Common myeloid progenitor, CD34-positive (primary cell): ENCODE results near the gene PLEKHG3.

ENCODE experiments used
- CTCF ChIA-PET: fragments of 350-600 bp; sonication (Branson Sonifier 250); formaldehyde crosslinking; loops from one replicate; lab custom pipeline; 2021; ENCODE audit warnings: antibody characterized with exemption; lab: Charles Lee
- POLR2A ChIA-PET: fragments of 350-600 bp; sonication (Branson Sonifier 250); formaldehyde crosslinking; loops from one replicate; lab custom pipeline; 2021; ENCODE audit warnings: antibody characterized with exemption; lab: Charles Lee
- DNase-seq, 3 donors: peaks; one replicate each; pipeline versions ENCODE4 v3.0.0 to v3.0.0-alpha.2; 2013
- H3K27ac ChIP-seq, 2 experiments: 1 replicate in 1 of 2; 2 replicates in 1 of 2; pipeline ENCODE4 v1.7.0; 2013; ENCODE audit warnings: inconsistent platforms in 2 of 2, low read length in 2 of 2, mild to moderate bottlenecking in 2 of 2, low read depth in 1 of 2, moderate library complexity in 1 of 2; ENCODE audit not compliant: severe bottlenecking in 2 of 2, insufficient read depth in 1 of 2, poor library complexity in 1 of 2
- H3K27me3 ChIP-seq, 5 experiments: replicated peaks in 2 of 5; 1 replicate in 3 of 5; 2 replicates in 2 of 5; pipeline versions ENCODE4 v1.6.1 to v1.7.0; 2013; ENCODE audit warnings: low read length in 4 of 5, mild to moderate bottlenecking in 2 of 5, moderate library complexity in 2 of 5, inconsistent platforms in 1 of 5; ENCODE audit not compliant: insufficient read depth in 5 of 5, control insufficient read depth in 4 of 5
- H3K36me3 ChIP-seq, 4 experiments: 1 replicate in 2 of 4; 2 replicates in 2 of 4; pipeline versions ENCODE4 v1.6.1 to v1.7.0; 2013; ENCODE audit warnings: low read length in 3 of 4, control low read depth in 1 of 4, mild to moderate bottlenecking in 1 of 4; ENCODE audit not compliant: control insufficient read depth in 4 of 4, insufficient read depth in 4 of 4
- H3K4me1 ChIP-seq, 4 experiments: 1 replicate in 3 of 4; 2 replicates in 1 of 4; pipeline versions ENCODE4 v1.6.1 to v1.7.1; 2013; ENCODE audit warnings: low read length in 3 of 4, mild to moderate bottlenecking in 3 of 4, control low read depth in 1 of 4, inconsistent platforms in 1 of 4, moderate library complexity in 1 of 4; ENCODE audit not compliant: control insufficient read depth in 4 of 4, insufficient read depth in 4 of 4; ENCODE audit errors: control extremely low read depth in 1 of 4
- H3K4me3 ChIP-seq, 7 experiments: 1 replicate in 4 of 7; 2 replicates in 3 of 7; pipeline versions ENCODE4 v1.5.1 to v1.7.0; 2013; ENCODE audit warnings: mild to moderate bottlenecking in 7 of 7, low read length in 6 of 7, moderate library complexity in 6 of 7, inconsistent platforms in 2 of 7, low read depth in 2 of 7, control low read depth in 1 of 7; ENCODE audit not compliant: insufficient read depth in 4 of 7, control insufficient read depth in 1 of 7; ENCODE audit errors: extremely low read depth in 1 of 7
- H3K9me3 ChIP-seq, 5 experiments: 1 replicate in 4 of 5; 2 replicates in 1 of 5; pipeline versions ENCODE4 v1.6.1 to v1.7.1; 2013; ENCODE audit warnings: low read length in 4 of 5, mild to moderate bottlenecking in 2 of 5, inconsistent platforms in 1 of 5, low read depth in 1 of 5, moderate library complexity in 1 of 5; ENCODE audit not compliant: control insufficient read depth in 4 of 5, insufficient read depth in 2 of 5; ENCODE audit errors: control extremely low read depth in 1 of 5
- WGBS: methylation state at CpG from one replicate; pipeline ENCODE4 v1.1.5; 2013; ENCODE audit not compliant: insufficient coverage; 5-methylcytosine and 5-hydroxymethylcytosine counted together

Gene PLEKHG3

GRCh38 chr14:64703395-64704142, 655 bp upstream of the PLEKHG3 start:
- ChIA-PET POLR2A (no interaction called here), CTCF (no interaction called here)
- 6% methylated on average over 18 of the region's 26 CpGs for WGBS
- Histone ChIP-seq H3K4me1 (peaks cover 17 to 93% (median 58%) of the 10 kb centered on the region in 4 experiments), H3K27me3 (peaks cover 0 to 66% (median 34%) of the 10 kb centered on the region in 5 experiments), H3K4me3 (peak overlapping the region in 6 of 7 experiments; percentile 23 to 74 (median 62)), H3K9me3 (no peaks in the 10 kb centered on the region), H3K36me3 (no peaks in the 10 kb centered on the region), H3K27ac (no peak overlapping the region)
- DNase-seq: peak in 1 of 3 donors; percentile 31

GRCh38 chr14:64704743-64705380, 638 bp downstream of the PLEKHG3 start:
- peaks cover 22 to 93% (median 60%) of the 10 kb centered on the region in 4 experiments for H3K4me1 ChIP-seq
- peak in 1 of 3 donors; percentile 40 for DNase-seq
- ChIA-PET POLR2A (no interaction called here), CTCF (interaction anchor here (0.7 to 1.2 kb wide), 4 partner anchors 29 to 118 kb away, joined by 3 read pairs; no protein-coding TSS in a partner anchor)
- H3K27ac ChIP-seq: no peak overlapping the region
- H3K27me3 ChIP-seq: peaks cover 0 to 66% (median 34%) of the 10 kb centered on the region in 5 experiments
- peak overlapping the region; percentile 9 to 74 (median 57) for H3K4me3 ChIP-seq
- WGBS: under 1% methylated on average over 20 of the region's 51 CpGs
- no peaks in the 10 kb centered on the region for H3K9me3 ChIP-seq
- H3K36me3 ChIP-seq: no peaks in the 10 kb centered on the region

GRCh38 chr14:64705381-64706118, 1.3 kb downstream of the PLEKHG3 start:
- no peaks in the 10 kb centered on the region for H3K9me3 ChIP-seq
- 6% methylated on average over 13 of the region's 18 CpGs for WGBS
- H3K27me3 ChIP-seq: peaks cover 0 to 64% (median 32%) of the 10 kb centered on the region in 5 experiments
- peaks cover 25 to 95% (median 62%) of the 10 kb centered on the region in 4 experiments for H3K4me1 ChIP-seq
- ChIA-PET POLR2A (no interaction called here), CTCF (interaction anchor here (0.7 to 1.8 kb wide), 6 partner anchors 8 to 117 kb away, joined by 3 to 4 read pairs (median 3); no protein-coding TSS in a partner anchor)
- peak in 2 of 3 donors; percentile 47 to 52 for DNase-seq
- H3K4me3 ChIP-seq: peak overlapping the region in 6 of 7 experiments; percentile 9 to 74 (median 62)
- H3K36me3 ChIP-seq: no peaks in the 10 kb centered on the region
- no peak overlapping the region for H3K27ac ChIP-seq

GRCh38 chr14:64706119-64706592, 1.9 kb downstream of the PLEKHG3 start:
- Histone ChIP-seq H3K4me1 (peaks cover 25 to 94% (median 62%) of the 10 kb centered on the region in 4 experiments), H3K4me3 (peak overlapping the region in 1 of 7 experiments; percentile 74), H3K27ac (no peak overlapping the region), H3K27me3 (peaks cover 0 to 58% (median 29%) of the 10 kb centered on the region in 5 experiments), H3K9me3 (no peaks in the 10 kb centered on the region), H3K36me3 (peaks cover 0 to 3% (median 0%) of the 10 kb centered on the region in 4 experiments)
- ChIA-PET CTCF (interaction anchor here (0.8 to 4.3 kb wide), 5 partner anchors 8 to 58 kb away, joined by 3 to 20 read pairs (median 3); no protein-coding TSS in a partner anchor), POLR2A (no interaction called here)
- DNase-seq: no peak
- WGBS: 72% methylated on average over 4 of the region's 4 CpGs

GRCh38 chr14:64706593-64707193, 2.5 kb downstream of the PLEKHG3 start:
- DNase-seq: no peak
- ChIA-PET CTCF (interaction anchor here (0.8 to 4.3 kb wide), 7 partner anchors 9 to 58 kb away, joined by 3 to 20 read pairs (median 3); no protein-coding TSS in a partner anchor), POLR2A (no interaction called here)
- H3K27me3 ChIP-seq: peaks cover 0 to 52% (median 24%) of the 10 kb centered on the region in 5 experiments
- no peaks in the 10 kb centered on the region for H3K9me3 ChIP-seq
- H3K4me1 ChIP-seq: peaks cover 25 to 91% (median 62%) of the 10 kb centered on the region in 4 experiments
- H3K27ac ChIP-seq: no peak overlapping the region
- 95% methylated on average over 12 of the region's 14 CpGs for WGBS
- H3K4me3 ChIP-seq: peak overlapping the region in 1 of 7 experiments; percentile 74
- H3K36me3 ChIP-seq: peaks cover 0 to 3% (median 0%) of the 10 kb centered on the region in 4 experiments

- Histone ChIP-seq H3K36me3 (peaks cover 0 to 3% (median 0%) of the 10 kb centered on the region in 4 experiments), H3K27ac (no peak overlapping the region), H3K4me1 (peaks cover 25 to 81% (median 60%) of the 10 kb centered on the region in 4 experiments), H3K9me3 (peaks cover 0 to 2% (median under 1%) of the 10 kb centered on the region in 5 experiments), H3K27me3 (peaks cover 0 to 43% (median 14%) of the 10 kb centered on the region in 5 experiments), H3K4me3 (peak overlapping the region in 1 of 7 experiments; percentile 25)
- 78% methylated on average over 5 of the region's 7 CpGs for whole genome bisulfite sequencing
- DNase-seq: peak in 2 of 3 donors; percentile 52 to 65
- POLR2A ChIA-PET: no interaction called here
- CTCF ChIA-PET: interaction anchor here (1.1 to 4.3 kb wide), 5 partner anchors 8 to 57 kb away, joined by 3 to 20 read pairs (median 4); no protein-coding TSS in a partner anchor
These were observed 3.4 kb downstream of the PLEKHG3 start for GRCh38 chr14:64707661-64708060.
